Liver (tissue), 9 donors: ENCODE measurements around the gene MSI2. TPM values are rescaled to one million over a fixed set of nuclear protein-coding genes. Genes with fewer than 3 reads are reported as not detected.

Source experiments
- DNase-seq: peaks from one replicate; pipeline ENCODE4 v3.0.0-alpha.2; 2017; ENCODE audit warnings: low spot score
- H3K27ac ChIP-seq, 2 donors: one replicate each; pipeline ENCODE4 v1.7.0; 2013; ENCODE audit warnings: inconsistent platforms in 2 of 2, low read length in 2 of 2, control low read depth in 1 of 2, low read depth in 1 of 2, mild to moderate bottlenecking in 1 of 2
- H3K27me3 ChIP-seq, 4 donors: one replicate each; pipeline versions ENCODE4 v1.6.1 to v1.7.0; 2013; ENCODE audit warnings: low read length in 3 of 4, inconsistent platforms in 1 of 4, mild to moderate bottlenecking in 1 of 4, moderate library complexity in 1 of 4; ENCODE audit not compliant: control insufficient read depth in 4 of 4, insufficient read depth in 4 of 4
- H3K36me3 ChIP-seq, 4 donors: one replicate each; pipeline versions ENCODE4 v1.6.1 to v1.7.0; 2013; ENCODE audit warnings: low read length in 3 of 4, mild to moderate bottlenecking in 3 of 4, low read depth in 1 of 4, moderate library complexity in 1 of 4; ENCODE audit not compliant: control insufficient read depth in 4 of 4, insufficient read depth in 3 of 4
- H3K4me1 ChIP-seq, 4 donors: one replicate each; pipeline versions ENCODE4 v1.6.1 to v1.7.0; 2013; ENCODE audit warnings: low read length in 3 of 4, mild to moderate bottlenecking in 3 of 4, moderate library complexity in 1 of 4; ENCODE audit not compliant: control insufficient read depth in 4 of 4, insufficient read depth in 4 of 4
- H3K4me3 ChIP-seq, 3 donors: one replicate each; pipeline versions ENCODE4 v1.6.1 to v1.7.0; 2013; ENCODE audit warnings: low read length in 3 of 3, control low read depth in 1 of 3, low read depth in 1 of 3, mild to moderate bottlenecking in 1 of 3
- H3K9ac ChIP-seq, 2 donors: one replicate each; pipeline ENCODE4 v1.7.0; 2013; ENCODE audit warnings: low read length in 2 of 2, mild to moderate bottlenecking in 2 of 2, moderate library complexity in 2 of 2, control low read depth in 1 of 2, low read depth in 1 of 2
- H3K9me3 ChIP-seq, 4 donors: one replicate each; pipeline versions ENCODE4 v1.6.1 to v1.7.0; 2013; ENCODE audit warnings: low read length in 3 of 4; ENCODE audit not compliant: control insufficient read depth in 4 of 4
- ATF3 ChIP-seq: IDR thresholded peaks from 2 replicates; pipeline ENCODE4 v1.6.1; 2016; ENCODE audit warnings: antibody characterized with exemption
- EGR1 ChIP-seq, 2 donors: IDR thresholded peaks; 2 replicates each; pipeline ENCODE4 v1.6.1; 2016 to 2018; ENCODE audit warnings: antibody characterized with exemption in 2 of 2, low read depth in 2 of 2
- FOXA1 ChIP-seq: IDR thresholded peaks from 2 replicates; pipeline ENCODE4 v1.6.1; 2016; ENCODE audit warnings: antibody characterized with exemption
- FOXA2 ChIP-seq: IDR thresholded peaks from 2 replicates; pipeline ENCODE4 v1.6.1; 2016; ENCODE audit warnings: antibody characterized with exemption
- GABPA ChIP-seq, 2 donors: IDR thresholded peaks in 1 of 2; conservative IDR thresholded peaks in 1 of 2; 2 replicates each; pipeline ENCODE4 v1.6.1; 2016; ENCODE audit warnings: antibody characterized with exemption in 2 of 2, mild to moderate bottlenecking in 1 of 2, moderate library complexity in 1 of 2
- HNF4A ChIP-seq, 2 donors: conservative IDR thresholded peaks; 2 replicates each; pipeline ENCODE4 v1.6.1; 2016; ENCODE audit warnings: antibody characterized with exemption in 2 of 2, mild to moderate bottlenecking in 2 of 2
- HNF4G ChIP-seq: IDR thresholded peaks from 2 replicates; pipeline ENCODE4 v1.6.1; 2016; ENCODE audit warnings: antibody characterized with exemption
- JUND ChIP-seq, 2 donors: IDR thresholded peaks; 2 replicates each; pipeline ENCODE4 v1.6.1; 2016; ENCODE audit warnings: antibody characterized with exemption in 2 of 2
- NR2F2 ChIP-seq: IDR thresholded peaks from 2 replicates; pipeline ENCODE4 v1.6.1; 2016; ENCODE audit warnings: antibody characterized with exemption
- RAD21 ChIP-seq, 2 donors: IDR thresholded peaks; 2 replicates each; pipeline ENCODE4 v1.6.1; 2016; ENCODE audit warnings: antibody characterized with exemption in 2 of 2, mild to moderate bottlenecking in 2 of 2
- RXRA ChIP-seq, 2 donors: IDR thresholded peaks; 2 replicates each; pipeline ENCODE4 v1.6.1; 2017 to 2018; ENCODE audit warnings: antibody characterized with exemption in 2 of 2, mild to moderate bottlenecking in 1 of 2
- SP1 ChIP-seq: IDR thresholded peaks from 2 replicates; pipeline ENCODE4 v1.6.1; 2018; ENCODE audit warnings: antibody characterized with exemption, mild to moderate bottlenecking
- TAF1 ChIP-seq: conservative IDR thresholded peaks from 2 replicates; pipeline ENCODE4 v1.6.1; 2016; ENCODE audit warnings: antibody characterized with exemption, mild to moderate bottlenecking
- YY1 ChIP-seq: IDR thresholded peaks from 2 replicates; pipeline ENCODE4 v1.6.1; 2016; ENCODE audit warnings: antibody characterized with exemption, mild to moderate bottlenecking
- ZBTB33 ChIP-seq: IDR thresholded peaks from 2 replicates; pipeline ENCODE4 v1.6.1; 2016; ENCODE audit warnings: antibody characterized with exemption
- WGBS: extraction: QIAGEN DNeasy Blood & Tissue Kit; methylation state at CpG from one replicate; pipeline ENCODE4 v1.1.7; 2013; 5-methylcytosine and 5-hydroxymethylcytosine counted together
- polyA plus RNA-seq, 2 donors: library from polyadenylated mRNA; stranded (reverse) in 1 of 2; unstranded in 1 of 2; fragments of 200-250 nt in 1 of 2; fragments of >200 nt in 1 of 2; fragmentation: Nextera tagmentation in 1 of 2; extraction: Ambion mirVana in 1 of 2; gene quantifications; one replicate each; pipeline versions ENCODE4 v1.2.1 to v1.2.3, GENCODE V29; 2013 to 2015
- total RNA-seq, 2 donors: library from RNA; depleted of rRNA; stranded (reverse); fragments of >200 nt; gene quantifications; one replicate each; pipeline ENCODE4 v1.2.3, GENCODE V29; 2014
- TF ChIP-seq, protein P1 (sequence below): fragments of 150-350 bp; IDR thresholded peaks from 2 replicates; pipeline ENCODE4 v1.5.1; 2017; ENCODE audit warnings: improper control_type of control experiment, low read depth, low read length; ENCODE audit not compliant: missing input control
- TF ChIP-seq, protein P2 (sequence below): IDR thresholded peaks from 2 replicates; pipeline ENCODE4 v1.6.1; 2016; ENCODE audit warnings: antibody characterized with exemption, mild to moderate bottlenecking
- TF ChIP-seq, protein P3 (sequence below): IDR thresholded peaks from 2 replicates; pipeline ENCODE4 v1.6.1; 2016; ENCODE audit warnings: antibody characterized with exemption
- donor health status: healthy.
- donor health status: healthy.
- donor health status: healthy.
- donor health status: healthy.
- donor health status: healthy.

The MSI2 gene
- total and polyA plus RNA-seq, 4 donors, result 5.7 to 15.6 (median 9.2) TPM

GRCh38 chr17:57249520-57249919 lies 6.8 kb upstream of the MSI2 start:
- TF ChIP-seq, protein P1, sequence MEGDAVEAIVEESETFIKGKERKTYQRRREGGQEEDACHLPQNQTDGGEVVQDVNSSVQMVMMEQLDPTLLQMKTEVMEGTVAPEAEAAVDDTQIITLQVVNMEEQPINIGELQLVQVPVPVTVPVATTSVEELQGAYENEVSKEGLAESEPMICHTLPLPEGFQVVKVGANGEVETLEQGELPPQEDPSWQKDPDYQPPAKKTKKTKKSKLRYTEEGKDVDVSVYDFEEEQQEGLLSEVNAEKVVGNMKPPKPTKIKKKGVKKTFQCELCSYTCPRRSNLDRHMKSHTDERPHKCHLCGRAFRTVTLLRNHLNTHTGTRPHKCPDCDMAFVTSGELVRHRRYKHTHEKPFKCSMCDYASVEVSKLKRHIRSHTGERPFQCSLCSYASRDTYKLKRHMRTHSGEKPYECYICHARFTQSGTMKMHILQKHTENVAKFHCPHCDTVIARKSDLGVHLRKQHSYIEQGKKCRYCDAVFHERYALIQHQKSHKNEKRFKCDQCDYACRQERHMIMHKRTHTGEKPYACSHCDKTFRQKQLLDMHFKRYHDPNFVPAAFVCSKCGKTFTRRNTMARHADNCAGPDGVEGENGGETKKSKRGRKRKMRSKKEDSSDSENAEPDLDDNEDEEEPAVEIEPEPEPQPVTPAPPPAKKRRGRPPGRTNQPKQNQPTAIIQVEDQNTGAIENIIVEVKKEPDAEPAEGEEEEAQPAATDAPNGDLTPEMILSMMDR, result no peak
- TF ChIP-seq HNF4G (no peak), FOXA2 (no peak), EGR1 (IDR thresholded peaks at IDR 0.05; ENCODE audit: low read depth in 2 of 2) (no peak), RXRA (IDR thresholded peaks at IDR 0.05) (no peak), GABPA (IDR thresholded peaks at IDR 0.05 in 1 of 2, conservative IDR thresholded peaks at IDR 0.05 in 1 of 2) (no peak), NR2F2 (no peak), TAF1 (no peak), HNF4A (conservative IDR thresholded peaks at IDR 0.05) (no peak), FOXA1 (no peak), ZBTB33 (no peak), YY1 (no peak), SP1 (no peak), RAD21 (IDR thresholded peaks at IDR 0.05) (no peak), JUND (IDR thresholded peaks at IDR 0.05) (no peak), ATF3 (no peak)
- TF ChIP-seq, protein P2, sequence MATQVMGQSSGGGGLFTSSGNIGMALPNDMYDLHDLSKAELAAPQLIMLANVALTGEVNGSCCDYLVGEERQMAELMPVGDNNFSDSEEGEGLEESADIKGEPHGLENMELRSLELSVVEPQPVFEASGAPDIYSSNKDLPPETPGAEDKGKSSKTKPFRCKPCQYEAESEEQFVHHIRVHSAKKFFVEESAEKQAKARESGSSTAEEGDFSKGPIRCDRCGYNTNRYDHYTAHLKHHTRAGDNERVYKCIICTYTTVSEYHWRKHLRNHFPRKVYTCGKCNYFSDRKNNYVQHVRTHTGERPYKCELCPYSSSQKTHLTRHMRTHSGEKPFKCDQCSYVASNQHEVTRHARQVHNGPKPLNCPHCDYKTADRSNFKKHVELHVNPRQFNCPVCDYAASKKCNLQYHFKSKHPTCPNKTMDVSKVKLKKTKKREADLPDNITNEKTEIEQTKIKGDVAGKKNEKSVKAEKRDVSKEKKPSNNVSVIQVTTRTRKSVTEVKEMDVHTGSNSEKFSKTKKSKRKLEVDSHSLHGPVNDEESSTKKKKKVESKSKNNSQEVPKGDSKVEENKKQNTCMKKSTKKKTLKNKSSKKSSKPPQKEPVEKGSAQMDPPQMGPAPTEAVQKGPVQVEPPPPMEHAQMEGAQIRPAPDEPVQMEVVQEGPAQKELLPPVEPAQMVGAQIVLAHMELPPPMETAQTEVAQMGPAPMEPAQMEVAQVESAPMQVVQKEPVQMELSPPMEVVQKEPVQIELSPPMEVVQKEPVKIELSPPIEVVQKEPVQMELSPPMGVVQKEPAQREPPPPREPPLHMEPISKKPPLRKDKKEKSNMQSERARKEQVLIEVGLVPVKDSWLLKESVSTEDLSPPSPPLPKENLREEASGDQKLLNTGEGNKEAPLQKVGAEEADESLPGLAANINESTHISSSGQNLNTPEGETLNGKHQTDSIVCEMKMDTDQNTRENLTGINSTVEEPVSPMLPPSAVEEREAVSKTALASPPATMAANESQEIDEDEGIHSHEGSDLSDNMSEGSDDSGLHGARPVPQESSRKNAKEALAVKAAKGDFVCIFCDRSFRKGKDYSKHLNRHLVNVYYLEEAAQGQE, result no peak
- TF ChIP-seq, protein P3, sequence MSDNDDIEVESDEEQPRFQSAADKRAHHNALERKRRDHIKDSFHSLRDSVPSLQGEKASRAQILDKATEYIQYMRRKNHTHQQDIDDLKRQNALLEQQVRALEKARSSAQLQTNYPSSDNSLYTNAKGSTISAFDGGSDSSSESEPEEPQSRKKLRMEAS, result no peak
- H3K9ac ChIP-seq, result no peak overlapping the region
- H3K36me3 ChIP-seq, result no peaks in the 10 kb centered on the region
- H3K27ac ChIP-seq, result no peak overlapping the region
- no peak for DNase-seq
- no peak overlapping the region for H3K4me3 ChIP-seq
- no peaks in the 10 kb centered on the region for H3K27me3 ChIP-seq
- no peaks in the 10 kb centered on the region for H3K4me1 ChIP-seq
- 99% methylated on average over 1 of the region's 1 CpG for WGBS
- no peaks in the 10 kb centered on the region for H3K9me3 ChIP-seq
